ENCODE measurements around the gene RXYLT1. TPM values are rescaled to one million over a fixed set of nuclear protein-coding genes. Genes with fewer than 3 reads are reported as not detected.
"Not testable (repeated sequence)": the region's sequence is repeated elsewhere in the genome, so short reads cannot be mapped to it uniquely, and the experiment has no call there.

The RXYLT1 gene
- total RNA-seq, 1 donor from 2014 or later: 17.3 TPM

DNA sequence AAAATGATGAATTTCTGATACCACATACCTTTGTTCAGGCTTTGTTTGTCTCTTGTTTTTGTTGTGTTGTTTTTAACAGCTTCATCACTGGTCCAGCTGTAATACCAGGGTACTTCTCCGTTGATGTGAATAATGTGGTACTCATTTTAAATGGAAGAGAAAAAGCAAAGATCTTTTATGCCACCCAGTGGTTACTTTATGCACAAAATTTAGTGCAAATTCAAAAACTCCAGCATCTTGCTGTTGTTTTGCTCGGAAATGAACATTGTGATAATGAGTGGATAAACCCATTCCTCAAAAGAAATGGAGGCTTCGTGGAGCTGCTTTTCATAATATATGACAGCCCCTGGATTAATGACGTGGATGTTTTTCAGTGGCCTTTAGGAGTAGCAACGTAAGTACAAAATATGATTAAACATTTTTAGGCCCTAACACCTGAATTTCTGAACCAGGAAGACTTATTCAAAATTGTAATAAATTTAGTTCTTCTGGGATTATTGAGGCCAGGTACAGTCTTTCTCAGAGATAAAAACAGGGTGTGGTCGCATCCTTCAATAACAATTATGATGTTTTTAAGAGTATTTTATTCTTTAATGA, 22.4 kb downstream of the RXYLT1 start:
- DNase-seq (ENCODE audit: low spot score): peak; percentile 40

- no peak for DNase-seq (ENCODE audit: low spot score)
These were observed 25.0 kb downstream of the RXYLT1 start for GRCh38 chr12:63804746-63805145.

DNA sequence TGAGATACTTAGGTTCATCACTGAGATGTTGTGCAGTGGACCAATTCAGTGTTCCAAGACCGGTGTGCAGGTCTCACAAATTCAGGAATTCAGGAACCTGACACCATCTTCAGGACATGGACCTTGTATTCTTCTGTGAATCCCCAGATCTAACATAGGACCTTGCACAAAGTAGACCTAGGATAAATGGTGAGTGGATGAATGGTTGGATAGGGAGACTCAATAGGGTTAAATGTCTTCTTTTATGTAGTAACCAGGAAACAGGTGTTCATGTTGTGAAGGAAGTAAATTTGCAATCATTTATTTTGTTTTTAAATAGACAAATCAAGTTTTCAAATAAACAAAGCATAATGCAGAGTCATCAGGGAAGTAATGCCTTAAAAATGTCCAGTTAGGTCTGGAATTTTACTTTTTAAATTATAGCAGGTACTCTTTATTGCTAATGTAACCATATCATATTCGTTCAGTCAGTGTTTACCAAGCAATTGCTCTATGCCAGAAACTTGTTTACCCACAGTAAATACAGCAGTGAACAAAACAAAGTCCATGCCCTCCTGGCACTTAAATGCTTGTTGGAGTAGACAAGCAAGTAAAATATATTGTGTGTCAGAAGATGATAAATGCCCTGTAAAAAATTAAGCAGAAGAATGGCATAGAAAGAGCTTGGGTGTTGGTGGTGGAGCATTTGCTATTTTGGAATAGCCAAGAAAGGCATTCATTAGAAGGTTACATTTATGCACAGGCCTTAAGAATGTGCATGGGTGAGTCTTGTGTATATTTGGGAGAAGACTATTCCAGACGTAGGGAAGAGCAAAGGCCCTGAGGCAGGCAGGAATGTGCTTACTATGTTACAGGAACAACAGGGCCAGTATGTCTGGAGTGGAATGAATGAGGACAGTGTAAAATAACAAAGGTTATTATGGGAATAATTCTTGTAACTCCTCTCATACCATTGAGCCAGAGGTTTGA, 26.3 kb downstream of the RXYLT1 start:
- no peak for DNase-seq (ENCODE audit: low spot score)

DNA sequence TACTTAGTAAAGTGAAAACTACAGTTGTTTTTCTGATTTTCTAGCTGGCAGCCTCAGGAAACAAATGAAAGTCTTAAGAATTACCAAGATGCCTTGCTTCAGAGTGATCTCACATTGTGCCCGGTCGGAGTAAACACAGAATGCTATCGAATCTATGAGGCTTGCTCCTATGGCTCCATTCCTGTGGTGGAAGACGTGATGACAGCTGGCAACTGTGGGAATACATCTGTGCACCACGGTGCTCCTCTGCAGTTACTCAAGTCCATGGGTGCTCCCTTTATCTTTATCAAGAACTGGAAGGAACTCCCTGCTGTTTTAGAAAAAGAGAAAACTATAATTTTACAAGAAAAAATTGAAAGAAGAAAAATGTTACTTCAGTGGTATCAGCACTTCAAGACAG, 28.9 kb downstream of the RXYLT1 start:
- DNase-seq (ENCODE audit: low spot score): no peak

- no peak for DNase-seq (ENCODE audit: low spot score)
These were observed 29.9 kb downstream of the RXYLT1 start for GRCh38 chr12:63809566-63809965.

DNA sequence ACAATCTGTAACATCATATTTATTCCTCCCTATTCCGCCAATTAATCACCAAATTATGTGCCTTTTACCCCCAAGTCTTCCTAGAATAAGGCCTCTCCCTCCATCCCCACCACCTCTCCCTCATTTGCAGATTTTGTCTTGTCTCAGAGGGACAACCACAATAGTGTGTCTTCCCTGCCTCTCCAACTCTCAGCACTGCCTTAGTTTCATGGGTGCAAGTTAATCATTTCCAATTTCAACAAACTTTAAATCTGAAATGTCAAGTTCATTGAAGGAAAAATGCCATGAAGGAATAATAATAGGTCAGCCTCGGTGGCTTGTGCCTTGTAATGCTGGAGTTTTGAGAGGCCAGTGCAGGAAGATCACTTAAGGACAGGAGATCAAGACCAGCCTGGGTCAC, 31.6 kb downstream of the RXYLT1 start:
- DNase-seq (ENCODE audit: low spot score): no peak

DNA sequence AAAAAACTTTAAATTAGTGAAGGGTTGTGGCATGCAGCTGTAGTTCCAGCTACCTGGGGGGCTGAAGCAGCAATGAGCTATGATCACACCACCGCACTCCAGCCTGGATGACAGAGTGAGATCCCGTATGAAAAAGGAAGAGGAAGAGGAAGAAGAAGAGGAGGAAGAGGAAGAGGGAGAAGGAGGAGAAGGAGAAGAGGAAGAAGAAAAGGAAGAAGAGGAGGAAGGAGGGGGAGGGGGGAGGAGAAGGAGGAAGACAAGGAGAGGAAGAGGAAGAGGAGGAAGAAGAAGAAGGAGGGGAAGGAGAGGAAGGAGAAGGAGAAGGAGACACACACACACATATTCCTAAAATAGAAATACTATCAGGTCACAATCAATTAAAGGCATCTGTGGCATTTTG, 32.0 kb downstream of the RXYLT1 start:
- DNase-seq (ENCODE audit: low spot score): no peak

DNA sequence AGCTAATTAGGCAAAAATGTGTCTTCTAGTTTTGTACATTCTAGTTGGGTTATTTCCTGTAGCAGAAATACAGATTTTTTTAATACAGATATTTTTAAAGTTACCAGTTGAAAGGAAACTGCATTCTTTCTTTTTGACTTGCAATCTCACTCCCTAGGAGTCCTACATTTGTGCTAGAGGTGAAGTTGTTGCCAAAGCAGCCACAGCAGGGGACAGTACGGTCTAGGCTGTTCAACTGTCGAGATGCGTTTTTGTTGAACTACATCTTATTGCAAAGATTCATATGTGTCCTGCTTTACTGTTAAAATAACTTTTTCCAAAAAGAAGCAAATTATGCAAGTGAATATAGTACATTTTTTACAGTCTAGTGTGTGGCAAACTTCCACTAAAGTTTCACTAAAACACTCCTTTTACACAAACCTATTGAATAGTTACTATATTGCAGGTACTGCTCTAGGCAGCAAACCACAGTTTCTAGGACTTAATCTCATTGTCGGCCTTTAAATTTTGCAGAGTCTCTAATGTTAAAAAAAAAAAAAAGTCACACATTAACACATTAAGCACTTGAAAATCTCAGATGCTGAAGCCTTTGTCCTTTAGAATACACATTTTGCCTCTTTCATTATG, 34.5 kb downstream of the RXYLT1 start:
- DNase-seq (ENCODE audit: low spot score): no peak

- no peak for DNase-seq (ENCODE audit: low spot score)
These were observed 35.8 kb downstream of the RXYLT1 start for GRCh38 chr12:63815482-63815852.

DNA sequence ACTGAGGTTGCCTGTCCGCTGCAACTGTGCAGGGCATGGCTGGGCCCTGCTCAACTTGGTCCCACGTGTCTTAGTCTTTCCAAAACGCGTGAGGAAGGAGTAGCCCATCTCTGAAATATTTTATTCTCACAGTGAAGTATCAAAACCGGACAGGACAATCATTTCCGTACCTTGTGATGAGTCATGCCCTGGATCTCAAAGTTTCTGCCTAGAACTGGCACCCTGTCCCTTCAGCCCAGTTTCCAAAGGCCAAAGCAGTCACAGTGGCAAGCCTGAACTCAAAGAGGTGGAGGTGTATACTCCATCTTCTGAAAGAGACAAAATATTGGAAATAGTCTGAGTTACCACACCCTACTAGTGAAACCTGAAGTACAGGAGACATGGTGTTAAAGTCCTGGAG, 36.3 kb downstream of the RXYLT1 start:
- DNase-seq (ENCODE audit: low spot score): no peak

GRCh38 chr12:63820427-63820826, 40.7 kb downstream of the RXYLT1 start:
- no peak for DNase-seq (ENCODE audit: low spot score)

DNA sequence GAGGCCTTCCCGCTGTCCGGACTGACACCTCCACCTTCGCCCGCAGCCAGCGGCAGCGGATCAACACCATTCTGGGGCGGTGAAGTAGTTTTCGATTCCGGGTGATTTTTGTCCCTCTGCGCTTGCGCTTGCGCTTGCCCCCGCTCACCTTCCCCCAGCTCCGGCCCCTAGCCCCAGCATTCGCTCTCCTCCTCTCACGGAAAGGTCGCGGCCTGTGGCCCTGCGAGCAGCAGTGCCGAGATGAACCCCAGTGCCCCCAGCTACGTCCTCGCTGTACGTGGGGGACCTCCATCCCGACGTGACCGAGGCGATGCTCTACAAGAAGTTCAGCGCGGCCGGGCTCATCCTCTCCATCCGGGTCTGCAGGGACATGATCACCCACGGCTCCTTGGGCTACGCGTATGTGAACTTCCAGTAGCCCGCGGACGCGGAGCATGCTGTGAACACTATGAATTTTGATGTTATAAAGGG, 42.1 kb downstream of the RXYLT1 start:
- peak; percentile 26 for DNase-seq (ENCODE audit: low spot score)

GRCh38 chr12:63822352-63822751, 42.6 kb downstream of the RXYLT1 start:
- peak; percentile 36 for DNase-seq (ENCODE audit: low spot score)

- DNase-seq (ENCODE audit: low spot score): no peak
These were observed 43.3 kb downstream of the RXYLT1 start for GRCh38 chr12:63823040-63823439.

DNA sequence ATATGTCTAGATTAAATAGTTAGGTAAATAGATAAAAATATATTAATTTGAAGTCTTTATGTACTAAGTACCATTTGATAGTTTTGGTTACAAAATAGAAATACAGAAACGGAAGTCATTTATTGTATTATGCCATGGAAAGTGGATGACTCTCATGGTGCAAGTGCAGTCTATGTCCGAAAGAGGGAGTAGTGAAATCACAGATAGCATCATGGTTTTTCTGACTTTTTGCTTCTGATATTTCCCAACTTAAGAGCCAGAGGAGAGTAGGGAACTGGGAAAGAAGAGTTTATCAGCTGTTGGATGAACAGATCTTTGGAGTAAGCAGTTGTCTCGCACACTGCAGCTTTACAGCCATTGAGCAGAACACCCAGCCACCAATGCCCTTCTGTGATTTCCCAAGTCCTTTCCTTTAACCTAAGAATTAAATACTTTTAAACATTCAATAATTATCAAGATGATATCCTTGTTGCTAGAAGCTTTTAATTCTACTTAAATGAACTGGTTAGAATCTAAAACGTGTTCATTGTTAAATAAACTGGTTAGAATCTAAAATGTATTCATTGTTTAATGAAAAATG, 46.4 kb downstream of the RXYLT1 start:
- DNase-seq (ENCODE audit: low spot score): peak; percentile 69

DNA sequence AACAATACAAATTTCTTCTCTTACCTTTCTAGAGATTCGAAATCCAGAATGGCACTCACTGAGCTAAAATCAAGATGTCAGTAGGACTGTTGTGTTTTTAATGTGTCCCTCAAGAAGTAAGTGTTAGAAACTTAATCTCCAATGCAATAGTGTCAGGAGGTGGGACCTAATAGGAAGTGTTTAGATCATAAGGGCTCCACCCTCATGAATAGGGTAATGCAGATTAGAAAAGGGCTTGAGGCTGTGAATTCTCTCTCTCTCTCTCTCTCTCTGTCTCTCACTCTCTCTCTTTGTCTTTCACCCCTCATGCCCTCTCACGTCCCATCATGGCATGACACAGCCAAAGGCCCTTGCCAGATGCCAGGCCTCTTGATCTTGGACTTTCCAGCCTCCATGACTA, 49.2 kb downstream of the RXYLT1 start:
- no peak for DNase-seq (ENCODE audit: low spot score)

GRCh38 chr12:63836046-63836445, 56.3 kb downstream of the RXYLT1 start:
- no peak for DNase-seq (ENCODE audit: low spot score)

GRCh38 chr12:63836936-63837335, 57.2 kb downstream of the RXYLT1 start:
- no peak for DNase-seq (ENCODE audit: low spot score)

GRCh38 chr12:63838411-63838810, 58.7 kb downstream of the RXYLT1 start:
- no peak for DNase-seq (ENCODE audit: low spot score)

DNA sequence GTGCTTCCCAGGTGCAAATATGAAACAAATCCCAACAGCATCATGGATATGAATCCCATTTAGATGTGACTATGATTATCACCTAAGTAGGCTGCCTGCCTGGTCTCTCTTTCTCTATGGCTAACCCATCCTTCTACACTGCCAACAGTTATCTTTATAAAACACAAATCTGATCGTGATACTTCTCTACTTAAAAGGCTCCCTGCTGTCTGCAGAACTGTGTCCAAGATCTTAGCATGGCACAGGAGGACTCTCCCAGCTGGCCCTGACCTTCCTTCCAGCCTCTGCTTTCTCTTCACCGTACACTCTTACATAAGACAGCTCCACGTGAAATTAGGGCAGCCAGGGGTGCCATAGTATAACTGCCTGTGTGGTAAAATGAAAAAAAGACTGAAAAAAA, 61.3 kb downstream of the RXYLT1 start:
- no peak for DNase-seq (ENCODE audit: low spot score)

DNA sequence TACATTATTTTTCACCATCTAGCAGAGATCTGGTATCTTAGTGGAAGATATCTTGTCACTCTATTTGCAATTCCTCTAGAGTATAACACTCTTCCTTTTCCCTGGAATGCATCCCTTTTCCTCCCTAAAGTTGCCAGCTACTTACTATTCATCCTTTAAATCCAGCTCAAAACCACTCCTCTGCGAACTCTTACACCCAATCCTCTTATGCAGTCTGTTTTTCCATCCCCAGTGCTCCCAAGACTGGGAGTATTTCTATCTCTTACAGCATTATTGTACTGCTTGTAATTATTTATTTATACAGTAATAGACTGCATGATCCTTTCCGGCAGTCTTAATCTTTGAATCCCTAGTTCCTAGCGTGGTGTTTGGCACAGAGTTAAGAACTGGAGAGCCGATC, 61.9 kb downstream of the RXYLT1 start:
- peak; percentile 44 for DNase-seq (ENCODE audit: low spot score)

DNA sequence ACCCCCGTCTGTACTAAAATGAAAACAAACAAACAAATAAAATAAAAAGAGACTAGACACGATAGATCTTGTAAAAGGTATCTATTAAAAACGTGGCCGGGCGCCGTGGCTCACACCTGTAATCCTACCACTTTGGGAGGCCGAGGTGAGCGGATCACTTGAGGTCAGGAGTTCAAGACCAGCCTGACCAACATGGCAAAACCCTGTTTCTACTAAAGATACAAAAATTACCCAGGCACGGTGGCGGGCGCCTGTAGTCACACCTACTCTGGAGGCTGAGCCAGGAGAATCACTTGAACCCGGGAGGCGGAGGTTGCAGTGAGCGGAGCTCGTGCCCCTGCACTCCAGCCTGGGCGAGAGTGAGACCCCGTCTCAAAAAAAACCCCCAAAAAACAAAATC, 63.0 kb downstream of the RXYLT1 start:
- DNase-seq (ENCODE audit: low spot score): not testable (repeated sequence)

Data from umbilical cord (tissue), 2 donors.